Measurements from ENCODE around the gene DAO.
A peak's percentile ranks its signal among the peaks of the same experiment; 100 is the strongest.
"Not testable (repeated sequence)": the region's sequence is repeated elsewhere in the genome, so short reads cannot be mapped to it uniquely, and the experiment has no call there.

Gene DAO

GRCh38 chr12:108879615-108880254, at the start of gene DAO:
TSS of gene DAO (plus strand) at chr12:108880092. CDS start at chr12:108885007, 4,915 bp downstream.
- DNase-seq: no peak

GRCh38 chr12:108831309-108831991, 48.4 kb upstream of the DAO start:
- no peak for DNase-seq

GRCh38 chr12:108832208-108832607, 47.7 kb upstream of the DAO start:
- DNase-seq: no peak

GRCh38 chr12:108832730-108833354, 47.0 kb upstream of the DAO start:
- no peak for DNase-seq

- no peak for DNase-seq
These were observed 46.5 kb upstream of the DAO start for GRCh38 chr12:108833355-108833733.

GRCh38 chr12:108833757-108834472, 46.0 kb upstream of the DAO start:
- no peak for DNase-seq

GRCh38 chr12:108835860-108836634, 43.8 kb upstream of the DAO start:
- no peak for DNase-seq

GRCh38 chr12:108837239-108837638, 42.7 kb upstream of the DAO start:
- no peak for DNase-seq

- DNase-seq: no peak
These were observed 42.2 kb upstream of the DAO start for GRCh38 chr12:108837680-108838079.

- peak; percentile 43 for DNase-seq
These were observed 41.5 kb upstream of the DAO start for GRCh38 chr12:108838194-108839017.

DNA sequence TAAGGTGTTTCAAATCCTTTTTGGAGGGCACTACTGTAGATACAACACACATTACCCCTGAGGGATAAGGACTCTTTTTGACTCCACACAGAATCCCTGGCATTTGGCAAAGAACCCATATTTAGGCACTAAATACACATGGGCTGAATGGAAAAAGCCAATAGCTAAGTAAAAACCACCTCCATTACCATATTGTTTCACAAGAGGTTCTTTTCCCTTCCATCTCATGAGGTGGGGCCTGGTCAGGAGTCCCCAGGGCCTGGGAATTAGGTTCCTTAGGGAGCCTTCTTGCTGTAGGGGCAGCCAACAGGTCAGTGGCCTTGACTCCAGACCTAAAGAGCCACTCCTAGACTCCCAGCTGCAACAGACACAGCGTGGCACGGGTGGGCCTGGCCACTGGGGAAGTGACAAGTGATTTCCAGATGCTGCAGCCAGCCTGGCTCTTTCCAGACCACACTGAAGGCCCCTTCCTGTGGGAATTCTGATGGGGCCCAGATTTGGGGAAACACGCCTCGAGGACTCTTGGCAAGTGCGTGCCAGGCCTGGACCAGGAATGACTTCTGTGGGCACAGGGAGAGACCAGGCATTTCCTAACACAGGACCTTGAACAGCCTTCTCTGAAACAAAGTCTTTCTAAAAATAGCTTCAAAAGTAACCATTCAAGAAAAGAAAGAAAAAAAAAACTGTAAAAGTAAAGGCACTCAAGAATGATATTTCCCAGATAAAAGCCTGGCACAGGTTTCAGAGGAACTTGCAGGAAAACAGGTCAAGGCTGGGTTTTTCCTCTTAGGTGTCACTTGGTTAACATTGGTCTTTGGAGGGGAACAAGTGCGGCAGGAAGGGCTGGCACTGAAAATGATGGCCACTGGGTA, 40.6 kb upstream of the DAO start:
- no peak for DNase-seq

DNA sequence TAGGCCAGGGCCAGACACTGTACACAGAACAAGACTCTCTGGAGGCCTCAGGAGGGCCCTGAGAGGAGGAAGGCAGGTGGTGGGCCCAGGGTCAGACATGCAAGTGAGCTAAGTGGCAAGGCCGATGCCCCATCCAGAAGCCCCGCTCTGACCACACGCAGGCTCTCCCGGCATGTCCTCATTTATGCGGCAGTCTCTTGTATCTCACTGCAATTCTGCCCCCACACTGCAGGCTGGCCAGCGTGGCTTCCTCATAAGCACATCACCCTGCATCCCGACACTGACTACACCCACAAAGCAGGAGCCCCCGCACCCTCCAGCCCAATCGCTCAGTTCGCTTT, 40.0 kb upstream of the DAO start:
- no peak for DNase-seq

DNA sequence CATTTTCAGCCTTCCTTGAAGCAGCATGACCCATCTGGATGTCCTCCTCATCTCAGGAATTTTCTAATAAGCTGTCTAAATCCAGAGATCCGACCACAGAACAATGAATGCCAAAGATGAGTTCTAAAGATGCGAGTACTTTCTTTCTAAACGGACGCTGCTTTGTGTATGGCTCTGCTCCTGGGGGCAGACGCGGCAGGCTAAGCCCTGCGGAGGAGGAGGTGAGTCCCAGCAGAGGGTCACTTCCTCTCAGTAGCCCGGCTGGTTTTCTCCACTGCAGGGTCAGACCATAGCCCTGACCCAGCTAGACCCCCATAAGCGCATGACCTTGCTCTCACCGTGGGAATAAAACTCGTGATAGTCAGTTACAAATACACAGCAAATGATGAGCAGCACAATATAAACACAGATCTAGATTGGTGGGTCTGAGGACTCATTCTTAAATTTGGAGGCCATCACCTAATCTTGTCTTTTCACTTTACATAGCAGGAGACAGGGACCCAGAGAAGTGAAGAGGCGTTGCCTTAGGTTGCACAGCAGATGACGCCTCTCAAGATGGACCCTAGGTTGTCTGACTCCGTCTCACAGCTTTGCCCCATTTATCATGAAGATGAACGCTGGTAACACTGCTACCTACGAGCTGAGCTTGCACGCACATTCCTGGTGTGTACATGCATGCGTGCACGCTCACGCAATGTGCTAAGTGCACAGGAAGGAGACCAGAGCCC, 39.1 kb upstream of the DAO start:
- DNase-seq: no peak

- not testable (repeated sequence) for DNase-seq
These were observed 38.1 kb upstream of the DAO start for GRCh38 chr12:108841825-108842224.

DNA sequence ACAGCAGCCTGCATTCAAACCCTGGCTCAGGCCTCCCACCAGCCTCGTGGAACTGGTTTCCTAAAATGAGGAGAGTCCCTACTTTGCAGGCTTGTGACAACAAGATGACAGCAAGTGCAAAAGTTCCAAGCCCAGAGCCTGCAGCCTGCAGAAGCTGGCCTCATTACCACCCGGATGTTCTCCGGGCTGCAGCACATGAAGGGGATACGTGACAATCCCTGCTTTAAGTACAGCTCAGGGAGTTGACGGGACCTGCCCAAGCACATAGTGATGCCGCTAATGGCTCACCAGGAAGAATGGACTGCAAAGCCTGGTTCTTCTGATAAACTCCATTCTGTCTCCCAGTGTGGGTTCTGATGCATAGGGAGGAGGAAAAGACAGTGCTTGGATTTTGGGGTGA, 37.5 kb upstream of the DAO start:
- no peak for DNase-seq

- no peak for DNase-seq
These were observed 36.7 kb upstream of the DAO start for GRCh38 chr12:108843187-108843586.

- no peak for DNase-seq
These were observed 34.2 kb upstream of the DAO start for GRCh38 chr12:108845696-108846095.

- DNase-seq: no peak
These were observed 33.6 kb upstream of the DAO start for GRCh38 chr12:108846290-108846701.

DNA sequence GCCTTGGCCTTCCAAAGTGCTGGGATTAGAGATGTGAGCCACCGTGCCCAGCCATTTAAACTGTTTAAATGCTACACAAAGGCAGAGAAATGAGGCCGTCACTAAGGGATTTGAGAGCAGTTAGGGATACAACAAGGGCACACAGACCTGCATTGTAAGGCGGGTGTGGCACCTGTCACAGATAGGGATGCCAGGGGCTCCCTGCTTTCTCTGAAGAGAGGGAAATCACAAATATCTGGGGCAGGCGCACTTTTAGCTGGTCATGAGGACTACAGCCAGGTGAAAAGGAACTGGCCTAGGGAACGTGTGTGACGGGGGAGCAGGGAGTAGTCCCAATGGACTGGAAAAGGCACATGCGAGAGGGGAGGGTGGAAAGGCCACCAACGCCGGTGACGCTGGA, 32.2 kb upstream of the DAO start:
- no peak for DNase-seq

DNA sequence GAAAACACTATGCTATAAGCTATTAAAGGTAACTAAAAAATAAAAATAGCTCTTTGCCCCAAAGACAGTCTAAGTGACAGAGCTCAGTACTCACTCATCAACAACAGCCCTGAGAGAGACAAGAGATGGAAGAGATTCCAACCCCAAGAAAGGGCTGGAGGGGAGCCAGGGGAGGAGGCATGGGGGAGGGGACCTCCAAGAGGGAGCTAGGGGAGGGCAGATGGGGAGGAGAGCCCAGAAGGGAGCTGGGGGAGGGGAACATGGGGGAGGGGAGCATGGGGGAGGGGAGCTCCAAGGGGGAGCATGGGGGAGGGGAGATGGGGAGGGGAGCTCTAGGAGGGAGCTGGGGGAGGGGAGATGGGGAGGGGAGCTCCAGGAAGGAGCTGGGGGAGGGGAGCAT, 30.2 kb upstream of the DAO start:
- no peak for DNase-seq

All from NCI-H1417 treated with DMSO at 0.1 percent for 48 hours (cell line).